ENCODE results near the gene SPOCK1. TPM values are rescaled to one million over a fixed set of nuclear protein-coding genes. Genes with fewer than 3 reads are reported as not detected.

Gene SPOCK1
- total RNA-seq, 1 donor from 2014 or later: 900 TPM

DNA sequence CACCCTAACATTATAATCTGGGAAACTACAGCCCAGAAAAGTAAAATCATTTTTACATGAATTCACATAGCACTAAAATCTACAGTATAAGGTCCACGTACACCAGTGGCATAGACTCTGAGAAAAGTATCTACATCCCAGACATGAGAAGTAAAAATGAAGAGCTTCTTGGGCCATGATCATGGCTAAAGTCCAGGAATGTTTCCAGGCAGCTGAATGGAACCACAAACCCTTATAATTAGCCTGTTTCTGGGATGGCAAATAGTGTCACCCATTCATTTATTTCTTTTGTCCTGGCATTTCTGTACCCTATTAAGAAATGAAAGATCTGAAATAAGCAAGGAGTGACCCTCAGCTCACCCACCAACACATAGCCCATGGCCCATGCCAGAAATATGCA, 217.9 kb downstream of the SPOCK1 start:
- peaks cover 12% of the 10 kb centered on the region for H3K4me1 Mint-ChIP-seq (ENCODE audit: unreplicated experiment)
- H3K27me3 Mint-ChIP-seq (ENCODE audit: unreplicated experiment): no peaks in the 10 kb centered on the region
- H3K9me3 Mint-ChIP-seq (ENCODE audit: unreplicated experiment): no peaks in the 10 kb centered on the region
- TF ChIP-seq CTCF (IDR thresholded peaks at IDR 0.05): no peak
- H3K27ac Mint-ChIP-seq (ENCODE audit: unreplicated experiment): no peak overlapping the region
- H3K4me3 Mint-ChIP-seq (ENCODE audit: unreplicated experiment): no peak overlapping the region
- DNase-seq (ENCODE audit: extremely low spot score, unreplicated experiment): no peak
- H3K36me3 Mint-ChIP-seq (ENCODE audit: unreplicated experiment): peaks cover 5% of the 10 kb centered on the region

DNA sequence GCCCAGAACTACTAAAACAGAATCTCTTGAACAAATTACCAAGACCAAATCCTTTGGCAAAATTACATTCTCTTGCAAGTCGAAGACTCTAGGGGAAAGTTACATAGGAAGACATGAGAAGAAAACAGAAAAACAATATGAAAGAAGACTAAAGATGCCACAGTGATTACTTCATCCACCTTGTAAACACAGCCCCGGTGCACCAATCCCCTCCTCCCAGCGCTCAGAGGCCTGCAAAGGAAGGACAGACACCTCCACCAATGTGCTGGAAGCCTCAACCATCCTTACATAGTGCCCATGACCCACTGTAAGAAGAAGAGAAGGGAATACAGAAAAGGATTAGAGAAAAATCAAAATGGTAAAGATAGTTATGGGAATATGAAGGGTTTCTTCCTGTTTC, 218.5 kb downstream of the SPOCK1 start:
- H3K27ac Mint-ChIP-seq (ENCODE audit: unreplicated experiment): no peak overlapping the region

DNA sequence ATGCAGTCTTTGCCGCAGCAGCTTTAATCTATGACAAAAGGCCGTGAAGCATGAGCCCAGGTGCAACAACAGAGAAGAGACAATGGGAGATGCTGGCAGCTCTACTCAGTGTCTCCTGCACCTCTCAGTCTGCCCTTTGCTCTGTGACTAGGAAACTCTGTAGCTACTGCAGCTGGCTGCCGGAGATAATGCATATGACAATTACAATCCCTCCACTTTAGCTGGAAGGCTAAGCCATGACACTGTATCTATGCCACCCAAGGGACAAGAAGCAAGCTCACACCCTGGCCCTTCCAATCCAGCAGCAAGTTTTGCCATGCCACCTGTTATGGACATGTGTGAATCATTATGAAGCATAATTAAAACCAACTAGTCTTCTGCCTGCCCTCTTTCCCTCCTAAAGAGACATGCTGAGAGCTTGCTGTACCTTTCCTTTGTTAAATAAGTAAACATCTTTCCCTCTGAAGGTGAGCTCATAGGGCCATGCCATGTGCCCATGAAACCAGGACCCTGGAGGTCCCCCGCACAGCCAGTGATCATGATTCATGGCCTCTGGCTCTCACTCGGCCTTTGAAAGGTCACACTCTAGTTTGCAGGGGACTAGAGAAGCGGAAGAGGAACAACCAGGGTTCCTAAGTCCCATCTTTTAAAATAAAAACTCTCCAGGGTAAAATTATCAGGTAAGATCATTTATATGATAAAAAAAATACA, 219.4 kb downstream of the SPOCK1 start:
- DNase-seq (ENCODE audit: extremely low spot score, unreplicated experiment): no peak
- no peaks in the 10 kb centered on the region for H3K27me3 Mint-ChIP-seq (ENCODE audit: unreplicated experiment)
- no peak for TF ChIP-seq CTCF (IDR thresholded peaks at IDR 0.05)
- no peaks in the 10 kb centered on the region for H3K9me3 Mint-ChIP-seq (ENCODE audit: unreplicated experiment)
- H3K36me3 Mint-ChIP-seq (ENCODE audit: unreplicated experiment): peaks cover 5% of the 10 kb centered on the region
- H3K4me3 Mint-ChIP-seq (ENCODE audit: unreplicated experiment): no peak overlapping the region
- peaks cover 6% of the 10 kb centered on the region for H3K4me1 Mint-ChIP-seq (ENCODE audit: unreplicated experiment)
- H3K27ac Mint-ChIP-seq (ENCODE audit: unreplicated experiment): no peak overlapping the region

More for the DNA sequence above, 218.5 kb downstream of the SPOCK1 start:
- Mint-ChIP-seq H3K4me3 (ENCODE audit: unreplicated experiment) (no peak overlapping the region), H3K27me3 (ENCODE audit: unreplicated experiment) (no peaks in the 10 kb centered on the region), H3K9me3 (ENCODE audit: unreplicated experiment) (no peaks in the 10 kb centered on the region), H3K36me3 (ENCODE audit: unreplicated experiment) (peaks cover 5% of the 10 kb centered on the region), H3K4me1 (ENCODE audit: unreplicated experiment) (peaks cover 8% of the 10 kb centered on the region)
- no peak for TF ChIP-seq CTCF (IDR thresholded peaks at IDR 0.05)
- no peak for DNase-seq (ENCODE audit: extremely low spot score, unreplicated experiment)

- Mint-ChIP-seq H3K4me1 (ENCODE audit: unreplicated experiment) (peaks cover 6% of the 10 kb centered on the region), H3K27ac (ENCODE audit: unreplicated experiment) (no peak overlapping the region), H3K36me3 (ENCODE audit: unreplicated experiment) (peaks cover 3% of the 10 kb centered on the region), H3K27me3 (ENCODE audit: unreplicated experiment) (no peaks in the 10 kb centered on the region), H3K4me3 (ENCODE audit: unreplicated experiment) (no peak overlapping the region), H3K9me3 (ENCODE audit: unreplicated experiment) (no peaks in the 10 kb centered on the region)
- TF ChIP-seq CTCF (IDR thresholded peaks at IDR 0.05): no peak
- DNase-seq (ENCODE audit: extremely low spot score, unreplicated experiment): no peak
These were observed 220.7 kb downstream of the SPOCK1 start for GRCh38 chr5:137278476-137278875.

- peaks cover 4% of the 10 kb centered on the region for H3K4me1 Mint-ChIP-seq (ENCODE audit: unreplicated experiment)
- DNase-seq (ENCODE audit: extremely low spot score, unreplicated experiment): no peak
- H3K27ac Mint-ChIP-seq (ENCODE audit: unreplicated experiment): no peak overlapping the region
- no peaks in the 10 kb centered on the region for H3K9me3 Mint-ChIP-seq (ENCODE audit: unreplicated experiment)
- peaks cover 3% of the 10 kb centered on the region for H3K36me3 Mint-ChIP-seq (ENCODE audit: unreplicated experiment)
- TF ChIP-seq CTCF (IDR thresholded peaks at IDR 0.05): no peak
- no peaks in the 10 kb centered on the region for H3K27me3 Mint-ChIP-seq (ENCODE audit: unreplicated experiment)
- no peak overlapping the region for H3K4me3 Mint-ChIP-seq (ENCODE audit: unreplicated experiment)
These were observed 224.0 kb downstream of the SPOCK1 start for GRCh38 chr5:137275083-137275482.

All from osteocyte (in vitro differentiated cells).